ENCODE results near the gene EIF1AD. TPM values are rescaled to one million over a fixed set of nuclear protein-coding genes. Genes with fewer than 3 reads are reported as not detected.
A peak's percentile ranks its signal among the peaks of the same experiment; 100 is the strongest.

EIF1AD gene
- total and polyA plus RNA-seq, 9 of the 15 experiments (the other 6 are each of a cell fraction or from before 2014, with no cell fraction given) = 50.1 to 98.8 (median 58.7) TPM

DNA sequence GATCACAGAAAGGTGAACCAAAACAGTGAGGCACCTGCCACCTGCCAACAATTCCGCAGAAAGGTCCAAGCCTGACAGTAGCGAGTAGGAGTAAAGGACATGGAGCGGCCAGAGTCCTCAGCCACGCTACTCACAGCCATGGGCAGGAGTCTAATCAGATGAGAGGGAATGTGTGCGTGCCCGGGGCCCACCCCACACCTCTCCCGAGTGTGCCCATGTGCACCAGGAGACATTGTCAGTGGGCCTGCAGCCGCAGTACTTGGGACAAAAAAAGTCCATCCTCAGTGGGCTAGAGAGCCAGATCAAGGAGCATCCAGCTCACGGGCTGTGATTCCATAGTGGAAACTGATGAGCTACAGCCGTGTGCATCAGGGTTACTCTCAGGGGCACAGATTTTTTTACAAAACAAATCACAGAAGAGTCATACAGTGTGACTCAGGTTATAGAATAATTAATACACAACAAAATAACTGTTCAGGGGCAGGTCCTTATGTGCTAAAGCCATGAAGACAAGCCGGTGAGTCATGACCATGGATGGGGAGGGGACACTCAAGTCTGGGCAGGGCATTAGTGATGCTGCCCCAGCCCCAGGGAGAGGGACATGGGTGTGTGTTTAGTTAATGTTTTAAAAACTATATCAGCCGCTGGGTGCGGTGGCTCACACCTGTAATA, 28.4 kb downstream of the EIF1AD start:
- Histone ChIP-seq H3K36me3 (ENCODE audit: control insufficient read depth, insufficient read depth, low read length) (peaks cover 66% of the 10 kb centered on the region), H4K20me1 (replicated peaks; ENCODE audit: control insufficient read depth, insufficient read depth, low read length) (no peaks in the 10 kb centered on the region), H3K4me2 (ENCODE audit: insufficient read depth, low read length) (no peak overlapping the region), H2AFZ (ENCODE audit: low read depth, low read length) (no peak overlapping the region), H3K9me1 (ENCODE audit: control insufficient read depth, insufficient read depth, low read length) (no peaks in the 10 kb centered on the region), H3K9me3 (replicated peaks; ENCODE audit: control insufficient read depth, insufficient read depth, low read depth, low read length) (no peaks in the 10 kb centered on the region), H3K4me3 (no peak overlapping the region), H3K9ac (ENCODE audit: insufficient read depth in 1 of 2, low read depth in 2 of 2, low read length in 2 of 2) (no peak overlapping the region), H3K79me2 (ENCODE audit: control insufficient read depth, insufficient read depth, low read length) (no peaks in the 10 kb centered on the region), H3K27ac (ENCODE audit: extremely low read depth, low read depth, low read length) (no peak overlapping the region), H3K4me1 (replicated peaks in 1 of 2; ENCODE audit: control insufficient read depth in 2 of 2, insufficient read depth in 2 of 2, low read length in 2 of 2) (peaks cover 0 to 16% of the 10 kb centered on the region in 2 experiments; a peak in 3 of 5 replicates), H3K27me3 (ENCODE audit: control insufficient read depth in 2 of 2, insufficient read depth in 2 of 2, low read length in 2 of 2) (no peaks in the 10 kb centered on the region)
- 90% methylated on average over 13 of the region's 13 CpGs for WGBS (ENCODE audit: insufficient coverage, low coverage, missing lambda C conversion rate)
- 0 out of 4 replicates have a peak, but pooled peaks of 1 of the 2 experiments have one; percentile 10 for TF ChIP-seq KDM1A (IDR thresholded peaks at IDR 0.05)
- no peak for TF ChIP-seq SIN3A (IDR thresholded peaks at IDR 0.05; ENCODE audit: borderline replicate concordance in 2 of 2, control insufficient read depth in 1 of 2, low read depth in 2 of 2, low read length in 2 of 2)
- DNase-seq (ENCODE audit: extremely low read depth in 1 of 4, low spot score in 3 of 4) (no peak), ATAC-seq (peak; percentile 31; the same call in 1 of the 3 replicates), FAIRE-seq (no peak)
- BruUV-seq (replicated peaks) = no TSS peak
- CTCF ChIA-PET (ENCODE audit: low intra/inter-chr PET ratio) = no interaction called here
- intact Hi-C loops (cut with micrococcal nuclease) = no loop called here
- in situ Hi-C loops (cut with MboI) = no loop called here
- POLR2A ChIA-PET = interaction anchor here (1.9 kb wide), 1 partner anchor 9 kb away, joined by 6 read pairs; no protein-coding TSS in a partner anchor

DNA sequence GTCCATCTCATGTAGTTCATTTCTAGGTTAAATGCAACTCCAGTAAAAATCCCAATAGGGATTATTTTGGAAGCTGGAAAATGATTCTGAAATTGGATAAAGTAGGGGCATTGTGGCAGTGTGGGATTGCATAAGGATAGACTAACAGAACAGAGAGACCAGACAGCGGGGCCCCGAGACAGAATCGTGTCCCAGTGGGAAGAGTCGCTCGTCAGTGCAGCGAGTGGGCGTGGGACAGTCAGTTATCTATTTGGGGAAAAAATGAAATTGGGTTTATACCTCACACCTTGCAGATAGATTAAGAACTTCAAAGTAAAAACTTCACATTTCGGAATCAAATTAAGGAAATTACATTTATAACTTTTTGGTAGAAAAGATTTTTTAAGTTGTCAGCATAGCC, 29.8 kb downstream of the EIF1AD start:
- ChIA-PET POLR2A (interaction anchor here (0.6 to 1.2 kb wide), 2 partner anchors 18 to 80 kb away, joined by 3 to 4 read pairs; no protein-coding TSS in a partner anchor), CTCF (ENCODE audit: low intra/inter-chr PET ratio) (interaction anchor here (0.6 kb wide), 1 partner anchor 87 kb away, joined by 3 read pairs; no protein-coding TSS in a partner anchor)
- BruUV-seq (replicated peaks) = no TSS peak
- Histone ChIP-seq H3K9me1 (ENCODE audit: control insufficient read depth, insufficient read depth, low read length) (no peaks in the 10 kb centered on the region), H3K4me1 (replicated peaks in 1 of 2; ENCODE audit: control insufficient read depth in 2 of 2, insufficient read depth in 2 of 2, low read length in 2 of 2) (peaks cover 0 to 14% of the 10 kb centered on the region in 2 experiments; a peak in 3 of 5 replicates), H3K36me3 (ENCODE audit: control insufficient read depth, insufficient read depth, low read length) (peaks cover 68% of the 10 kb centered on the region), H3K4me2 (ENCODE audit: insufficient read depth, low read length) (no peak overlapping the region), H3K27ac (ENCODE audit: extremely low read depth, low read depth, low read length) (no peak overlapping the region), H4K20me1 (replicated peaks; ENCODE audit: control insufficient read depth, insufficient read depth, low read length) (no peaks in the 10 kb centered on the region), H3K4me3 (no peak overlapping the region), H2AFZ (ENCODE audit: low read depth, low read length) (no peak overlapping the region), H3K27me3 (ENCODE audit: control insufficient read depth in 2 of 2, insufficient read depth in 2 of 2, low read length in 2 of 2) (no peaks in the 10 kb centered on the region), H3K9me3 (replicated peaks; ENCODE audit: control insufficient read depth, insufficient read depth, low read depth, low read length) (no peaks in the 10 kb centered on the region), H3K79me2 (ENCODE audit: control insufficient read depth, insufficient read depth, low read length) (no peaks in the 10 kb centered on the region), H3K9ac (ENCODE audit: insufficient read depth in 1 of 2, low read depth in 2 of 2, low read length in 2 of 2) (no peak overlapping the region)
- DNase-seq (ENCODE audit: extremely low read depth in 1 of 4, low spot score in 3 of 4) (no peak), FAIRE-seq (no peak), ATAC-seq (no peak)
- in situ Hi-C loops (cut with MboI) = no loop called here
- 84% methylated on average over 8 of the region's 8 CpGs for WGBS (ENCODE audit: insufficient coverage, low coverage, missing lambda C conversion rate)
- intact Hi-C loops (cut with micrococcal nuclease) = no loop called here
- TF ChIP-seq ZNF140 (CRISPR knock-in tag; IDR thresholded peaks at IDR 0.05) = no peak
- TF ChIP-seq CC2D1A (IDR thresholded peaks at IDR 0.05) = no peak
- no peak for TF ChIP-seq CBX3 (IDR thresholded peaks at IDR 0.05; ENCODE audit: borderline replicate concordance in 1 of 2, low read length in 2 of 2)
- TF ChIP-seq, protein P1, sequence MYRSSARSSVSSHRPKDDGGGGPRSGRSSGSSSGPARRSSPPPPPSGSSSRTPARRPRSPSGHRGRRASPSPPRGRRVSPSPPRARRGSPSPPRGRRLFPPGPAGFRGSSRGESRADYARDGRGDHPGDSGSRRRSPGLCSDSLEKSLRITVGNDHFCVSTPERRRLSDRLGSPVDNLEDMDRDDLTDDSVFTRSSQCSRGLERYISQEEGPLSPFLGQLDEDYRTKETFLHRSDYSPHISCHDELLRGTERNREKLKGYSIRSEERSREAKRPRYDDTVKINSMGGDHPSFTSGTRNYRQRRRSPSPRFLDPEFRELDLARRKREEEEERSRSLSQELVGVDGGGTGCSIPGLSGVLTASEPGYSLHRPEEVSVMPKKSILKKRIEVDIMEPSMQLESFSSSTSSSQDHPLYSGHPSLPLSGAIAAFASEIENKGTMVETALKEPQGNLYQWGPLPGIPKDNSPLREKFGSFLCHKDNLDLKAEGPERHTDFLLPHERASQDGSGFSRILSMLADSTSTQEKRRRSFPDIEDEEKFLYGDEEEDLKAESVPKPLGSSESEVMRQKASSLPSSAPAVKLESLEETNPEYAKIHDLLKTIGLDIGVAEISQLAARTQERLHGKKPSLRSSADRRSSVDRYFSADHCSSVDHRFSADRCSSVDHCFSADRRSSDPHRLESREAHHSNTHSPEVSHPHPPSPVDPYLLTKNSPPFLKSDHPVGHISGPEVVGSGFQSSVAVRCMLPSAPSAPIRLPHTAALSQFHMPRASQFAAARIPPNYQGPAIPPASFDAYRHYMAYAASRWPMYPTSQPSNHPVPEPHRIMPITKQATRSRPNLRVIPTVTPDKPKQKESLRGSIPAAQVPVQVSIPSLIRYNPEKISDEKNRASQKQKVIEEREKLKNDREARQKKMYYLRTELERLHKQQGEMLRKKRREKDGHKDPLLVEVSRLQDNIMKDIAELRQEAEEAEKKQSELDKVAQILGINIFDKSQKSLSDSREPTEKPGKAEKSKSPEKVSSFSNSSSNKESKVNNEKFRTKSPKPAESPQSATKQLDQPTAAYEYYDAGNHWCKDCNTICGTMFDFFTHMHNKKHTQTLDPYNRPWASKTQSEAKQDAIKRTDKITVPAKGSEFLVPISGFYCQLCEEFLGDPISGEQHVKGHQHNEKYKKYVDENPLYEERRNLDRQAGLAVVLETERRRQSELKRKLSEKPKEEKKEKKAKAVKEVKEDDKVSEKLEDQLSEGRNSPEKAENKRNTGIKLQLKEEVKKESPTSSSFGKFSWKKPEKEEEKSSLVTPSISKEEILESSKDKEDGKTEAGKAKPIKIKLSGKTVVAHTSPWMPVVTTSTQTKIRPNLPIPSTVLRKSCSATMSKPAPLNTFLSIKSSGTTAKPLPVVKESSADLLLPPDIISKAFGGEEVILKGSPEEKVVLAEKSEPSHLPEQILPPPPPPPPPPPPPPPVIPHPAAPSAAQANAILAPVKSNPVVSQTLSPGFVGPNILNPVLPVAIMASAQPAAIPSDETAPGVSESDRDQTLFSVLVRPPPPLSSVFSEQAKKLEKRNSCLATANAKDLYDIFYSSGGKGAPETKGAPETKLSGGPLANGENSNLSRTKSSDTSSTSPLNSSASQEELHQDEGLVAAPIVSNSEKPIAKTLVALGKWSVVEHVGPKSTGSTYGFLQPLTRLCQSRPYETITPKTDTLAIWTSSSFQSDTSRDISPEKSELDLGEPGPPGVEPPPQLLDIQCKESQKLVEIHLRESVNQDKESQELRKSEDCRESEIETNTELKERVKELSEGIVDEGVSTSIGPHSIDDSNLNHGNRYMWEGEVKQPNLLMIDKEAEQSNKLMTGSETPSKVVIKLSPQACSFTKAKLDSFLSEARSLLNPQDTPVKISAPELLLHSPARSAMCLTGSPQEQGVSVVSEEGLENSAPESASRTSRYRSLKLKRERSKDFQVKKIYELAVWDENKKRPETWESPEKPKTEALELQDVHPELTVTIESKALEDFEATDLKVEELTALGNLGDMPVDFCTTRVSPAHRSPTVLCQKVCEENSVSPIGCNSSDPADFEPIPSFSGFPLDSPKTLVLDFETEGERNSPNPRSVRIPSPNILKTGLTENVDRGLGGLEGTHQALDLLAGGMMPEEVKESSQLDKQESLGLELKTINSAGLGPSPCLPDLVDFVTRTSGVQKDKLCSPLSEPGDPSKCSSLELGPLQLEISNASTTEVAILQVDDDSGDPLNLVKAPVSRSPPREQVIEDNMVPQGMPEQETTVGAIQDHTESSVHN (IDR thresholded peaks at IDR 0.05; ENCODE audit: borderline replicate concordance in 1 of 2, low read depth in 1 of 2) = no peak

Data from K562 (cell line).